A549 (cell line): ENCODE measurements around the gene DDX21.

Experiments used
- CBX2 ChIP-seq: fragments of 200-600 bp; sonication (generic); IDR thresholded peaks from 2 replicates; pipeline ENCODE4 v1.6.1; 2016; ENCODE audit warnings: low read depth, mild to moderate bottlenecking, borderline replicate concordance
- CTCF ChIP-seq: fragments of >200 bp; sonication (Bioruptor Twin); formaldehyde crosslinking; IDR thresholded peaks from 3 replicates; pipeline ENCODE4 v1.5.1; 2016
- EP300 ChIP-seq, 2 experiments: fragments of >200 bp; sonication (Bioruptor Twin); formaldehyde crosslinking; IDR thresholded peaks; 2 replicates in 1 of 2; 3 replicates in 1 of 2; pipeline ENCODE4 v1.6.1; 2016 to 2017
- JUN ChIP-seq, 2 experiments: fragments of >200 bp; sonication (Bioruptor Twin); formaldehyde crosslinking; IDR thresholded peaks; 2 replicates in 1 of 2; 3 replicates in 1 of 2; pipeline ENCODE4 v1.6.1; 2016 to 2017
- KDM5A ChIP-seq: fragments of 200-600 bp; sonication (generic); IDR thresholded peaks from 2 replicates; pipeline ENCODE4 v1.6.1; 2016; ENCODE audit warnings: antibody characterized with exemption, mild to moderate bottlenecking
- POLR2A ChIP-seq: IDR thresholded peaks from 2 replicates; pipeline ENCODE4 v1.6.1; 2012; ENCODE audit warnings: mild to moderate bottlenecking, low read length
- RAD21 ChIP-seq, 2 experiments: fragments of >200 bp in 1 of 2; sonication (Bioruptor Twin) in 1 of 2; formaldehyde crosslinking in 1 of 2; IDR thresholded peaks in 1 of 2; conservative IDR thresholded peaks in 1 of 2; 2 replicates in 1 of 2; 3 replicates in 1 of 2; pipeline ENCODE4 v1.6.1; 2012 to 2018; ENCODE audit warnings: inconsistent platforms in 1 of 2
- RFX5 ChIP-seq: fragments of 450-650 bp; IDR thresholded peaks from 2 replicates; pipeline ENCODE4 v1.7.1; 2014; ENCODE audit warnings: antibody characterized with exemption, mild to moderate bottlenecking, moderate library complexity
- RNF2 ChIP-seq: fragments of 200-600 bp; sonication (generic); IDR thresholded peaks from 2 replicates; pipeline ENCODE4 v1.6.1; 2016; ENCODE audit warnings: low read depth, mild to moderate bottlenecking, antibody characterized with exemption, moderate library complexity, borderline replicate concordance
- TP53 ChIP-seq: fragments of 250-450 bp; sonication (Bioruptor Pico); IDR thresholded peaks from 2 replicates; pipeline ENCODE4 v1.5.0; 2021; ENCODE audit warnings: mild to moderate bottlenecking, moderate library complexity
- USF2 ChIP-seq: fragments of 450-650 bp; IDR thresholded peaks from 2 replicates; pipeline ENCODE4 v1.6.1; 2014; ENCODE audit warnings: antibody characterized with exemption
- ZSCAN20 ChIP-seq: fragments of 250-450 bp; sonication (Bioruptor Pico); IDR thresholded peaks from 2 replicates; pipeline ENCODE4 v1.8.0; 2022; ENCODE audit warnings: mild to moderate bottlenecking, moderate library complexity

GRCh38 chr10:68988530-68989316, 32.8 kb downstream of the DDX21 start, which contains the start of gene KIFBP:
- TF ChIP-seq EP300 (IDR thresholded peaks at IDR 0.05) (no peak), POLR2A (peak; percentile 71), CTCF (peak; percentile 51), USF2 (0 out of 2 replicates have a peak, but pooled peaks have one; percentile 2), TP53 (CRISPR knock-in tag) (no peak), KDM5A (peak; percentile 31; the same call in 1 of the 2 replicates), RNF2 (no peak), JUN (IDR thresholded peaks at IDR 0.05) (peak; percentile 68 to 93), ZSCAN20 (CRISPR knock-in tag) (no peak), CBX2 (no peak), RAD21 (conservative IDR thresholded peaks at IDR 0.05 in 1 of 2, IDR thresholded peaks at IDR 0.05 in 1 of 2) (peak; percentile 33 to 40; a peak in 4 of 5 replicates), RFX5 (no peak; the same call in 1 of the 2 replicates)
